Adrenal gland (tissue), 5 donors: Measurements from ENCODE around the gene MAP3K8.

Experiments
- CTCF ChIP-seq, 6 experiments: fragments of 450-650 bp in 4 of 6; fragments of 200-600 bp in 2 of 6; sonication (generic) in 1 of 6; IDR thresholded peaks; 1 replicate in 5 of 6; 2 replicates in 1 of 6; pipeline versions ENCODE4 v1.5.1 to v1.8.0; 2016 to 2021; ENCODE audit warnings: antibody characterized with exemption in 6 of 6, mild to moderate bottlenecking in 2 of 6, moderate library complexity in 1 of 6
- POLR2A ChIP-seq, 2 donors: fragments of 450-650 bp; IDR thresholded peaks; one replicate each; pipeline ENCODE4 v1.6.1; 2017; ENCODE audit warnings: antibody characterized with exemption in 2 of 2, mild to moderate bottlenecking in 2 of 2, moderate library complexity in 1 of 2
- donor health status: DM: no; HTN: no; CAD: no.

- TF ChIP-seq CTCF (IDR thresholded peaks at IDR 0.05) (no peak), POLR2A (IDR thresholded peaks at IDR 0.05) (no peak)
Measured at GRCh38 chr10:30491916-30492515, 58.0 kb downstream of the MAP3K8 start.
